Neural cell (in vitro differentiated cells): ENCODE data around the gene OR1F1. TPM values are rescaled to one million over a fixed set of nuclear protein-coding genes. Genes with fewer than 3 reads are reported as not detected.

Experiments
- H2AFZ ChIP-seq: fragments of 200-600, 300-800 bp; sonication (generic), shearing (Covaris generic); 2 replicates; pipeline ENCODE4 v1.6.0; 2014; ENCODE audit warnings: low read depth, mild to moderate bottlenecking, antibody characterized with exemption, low read length, moderate library complexity
- H3F3A ChIP-seq: fragments of 200-600 bp; shearing (Covaris generic); 2 replicates; pipeline ENCODE4 v1.6.1; 2016; ENCODE audit warnings: mild to moderate bottlenecking, moderate library complexity, mixed read lengths, antibody characterized with exemption, low read length; ENCODE audit not compliant: insufficient read depth, poor library complexity, severe bottlenecking
- H3K27ac ChIP-seq: fragments of 200-600, 300-800 bp; sonication (generic), shearing (Covaris generic); 2 replicates; pipeline ENCODE4 v1.5.1; 2014; ENCODE audit warnings: mild to moderate bottlenecking, low read length, moderate library complexity
- H3K27me3 ChIP-seq: fragments of 300-800, 200-600 bp; sonication (generic), shearing (Covaris generic); 2 replicates; pipeline ENCODE4 v1.6.0; 2014; ENCODE audit warnings: mild to moderate bottlenecking, low read depth, low read length, moderate library complexity; ENCODE audit not compliant: insufficient read depth
- H3K36me3 ChIP-seq: fragments of 300-800, 200-600 bp; sonication (generic), shearing (Covaris generic); 2 replicates; pipeline ENCODE4 v1.5.1; 2014; ENCODE audit warnings: mild to moderate bottlenecking, antibody characterized with exemption, low read length, moderate library complexity; ENCODE audit not compliant: insufficient read depth
- H3K4me2 ChIP-seq: fragments of 300-800, 200-600 bp; sonication (generic), shearing (Covaris generic); 2 replicates; pipeline ENCODE4 v1.6.0; 2014; ENCODE audit warnings: mild to moderate bottlenecking, low read length
- H3K4me3 ChIP-seq: fragments of 300-800, 200-600 bp; sonication (generic), shearing (Covaris generic); 2 replicates; pipeline ENCODE4 v1.5.1; 2014; ENCODE audit warnings: mild to moderate bottlenecking, low read length, moderate library complexity
- H3K79me2 ChIP-seq: fragments of 200-600 bp; shearing (Covaris generic); replicated peaks from 2 replicates; pipeline ENCODE4 v1.6.0; 2014; ENCODE audit warnings: mild to moderate bottlenecking, low read length, moderate library complexity; ENCODE audit not compliant: insufficient read depth
- H3K9ac ChIP-seq: fragments of 300-800, 200-600 bp; sonication (generic), shearing (Covaris generic); 2 replicates; pipeline ENCODE4 v1.6.1; 2016; ENCODE audit warnings: mild to moderate bottlenecking, low read length, mixed read lengths
- H3K9me2 ChIP-seq: fragments of 200-600 bp; shearing (Covaris generic); 2 replicates; pipeline ENCODE4 v1.6.1; 2016; ENCODE audit warnings: mild to moderate bottlenecking, low read length, mixed read lengths; ENCODE audit not compliant: insufficient read depth
- H3K9me3 ChIP-seq: fragments of 200-600, 300-800 bp; sonication (generic), shearing (Covaris generic); 2 replicates; pipeline ENCODE4 v1.6.1; 2016; ENCODE audit warnings: mild to moderate bottlenecking, mixed run types, low read length, moderate library complexity, mixed read lengths
- H4K20me1 ChIP-seq: fragments of 200-600 bp; shearing (Covaris generic); 2 replicates; pipeline ENCODE4 v1.6.1; 2016; ENCODE audit warnings: mild to moderate bottlenecking, mixed run types; ENCODE audit not compliant: insufficient read depth
- CTCF ChIP-seq: fragments of 450-650 bp; IDR thresholded peaks from 2 replicates; pipeline ENCODE4 v1.5.1; 2014; ENCODE audit warnings: antibody characterized with exemption, mild to moderate bottlenecking, moderate library complexity; ENCODE audit not compliant: poor library complexity, severe bottlenecking
- EP300 ChIP-seq: fragments of 450-650 bp; conservative IDR thresholded peaks from 2 replicates; pipeline ENCODE4 v1.6.1; 2014; ENCODE audit warnings: antibody characterized with exemption, mild to moderate bottlenecking, moderate library complexity; ENCODE audit not compliant: poor library complexity, severe bottlenecking
- EZH2 ChIP-seq: fragments of 200-600, 300-800 bp; shearing (Covaris generic), sonication (generic); IDR thresholded peaks from 2 replicates; pipeline ENCODE4 v1.6.1; 2014; ENCODE audit warnings: antibody characterized with exemption, low read length, borderline replicate concordance, mild to moderate bottlenecking; ENCODE audit not compliant: insufficient read depth, poor library complexity, severe bottlenecking
- MXI1 ChIP-seq: fragments of 450-650 bp; conservative IDR thresholded peaks from 2 replicates; pipeline ENCODE4 v1.6.1; 2014; ENCODE audit warnings: antibody characterized with exemption, mild to moderate bottlenecking; ENCODE audit not compliant: poor library complexity, severe bottlenecking
- POLR2AphosphoS5 ChIP-seq: IDR thresholded peaks from 2 replicates; pipeline ENCODE4 v1.6.1; 2012
- RAD21 ChIP-seq: fragments of 450-650 bp; conservative IDR thresholded peaks from 2 replicates; pipeline ENCODE4 v1.6.1; 2014; ENCODE audit warnings: antibody characterized with exemption, mild to moderate bottlenecking, moderate library complexity
- REST ChIP-seq: IDR thresholded peaks from 2 replicates; pipeline ENCODE4 v1.6.1; 2012; ENCODE audit warnings: borderline replicate concordance
- SMC3 ChIP-seq: fragments of 450-650 bp; conservative IDR thresholded peaks from 2 replicates; pipeline ENCODE4 v1.6.1; 2014; ENCODE audit warnings: antibody characterized with exemption, mild to moderate bottlenecking, moderate library complexity; ENCODE audit not compliant: poor library complexity
- TAF1 ChIP-seq: IDR thresholded peaks from 2 replicates; pipeline ENCODE4 v1.6.1; 2012; ENCODE audit warnings: low read depth
- polyA plus RNA-seq: library from polyadenylated mRNA; depleted of rRNA; stranded (reverse); fragments of >200 nt; gene quantifications from 2 replicates; pipeline ENCODE4 v1.2.3, GENCODE V29; 2014

Gene OR1F1
- polyA plus RNA-seq, 1 donor from 2014 or later: 2.5 TPM

DNA sequence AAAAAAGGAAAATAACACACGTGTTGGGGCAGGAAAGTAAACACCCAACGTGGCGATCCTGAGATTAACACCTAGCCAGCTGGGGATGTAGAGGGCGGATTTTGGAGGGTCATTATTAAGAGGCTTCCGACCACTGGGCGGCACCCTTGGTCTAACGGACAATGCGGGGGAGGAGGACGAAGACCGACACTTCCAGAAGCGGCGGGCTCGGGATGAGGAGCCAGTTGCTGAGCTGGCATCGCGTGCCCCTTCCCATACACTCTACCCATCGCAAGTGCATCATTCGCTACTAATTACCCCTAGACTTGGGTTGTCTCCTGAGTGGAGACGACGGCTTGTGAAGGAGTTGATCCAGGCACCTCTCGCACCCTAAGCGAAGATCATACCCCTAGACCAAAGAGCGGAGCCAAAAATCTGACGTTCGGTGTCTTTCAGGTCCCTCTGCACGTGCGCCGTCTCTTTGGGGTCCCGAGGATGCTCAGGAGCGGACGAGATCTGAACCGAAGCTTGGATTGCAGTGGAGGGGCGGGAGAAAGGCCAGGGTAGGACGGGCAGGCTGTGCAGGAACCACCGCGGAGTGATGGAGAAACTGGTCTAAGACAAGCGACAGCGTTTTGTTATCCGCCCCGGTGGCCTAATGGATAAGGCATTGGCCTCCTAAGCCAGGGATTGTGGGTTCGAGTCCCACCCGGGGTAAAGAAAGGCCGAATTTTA, 35.6 kb upstream of the OR1F1 start:
- H3K9me2 ChIP-seq: no peaks in the 10 kb centered on the region
- H3F3A ChIP-seq: peaks cover 6% of the 10 kb centered on the region
- peak overlapping the region; percentile 42 for H3K4me2 ChIP-seq
- no peaks in the 10 kb centered on the region for H3K79me2 ChIP-seq
- peaks cover 14% of the 10 kb centered on the region for H3K27me3 ChIP-seq
- H3K27ac ChIP-seq: peak overlapping the region; percentile 18
- peak overlapping the region; percentile 45 for H3K9ac ChIP-seq
- peak overlapping the region; percentile 22 for H2AFZ ChIP-seq
- TF ChIP-seq POLR2AphosphoS5 (no peak), EP300 (no peak), REST (no peak), CTCF (peak; percentile 60), TAF1 (no peak), RAD21 (peak; percentile 47), EZH2 (no peak), SMC3 (peak; percentile 35), MXI1 (peak; percentile 71)
- peak overlapping the region; percentile 89 for H3K4me3 ChIP-seq
- no peaks in the 10 kb centered on the region for H3K9me3 ChIP-seq
- H3K36me3 ChIP-seq: no peaks in the 10 kb centered on the region
- H4K20me1 ChIP-seq: no peaks in the 10 kb centered on the region

GRCh38 chr16:3152991-3153368, 35.0 kb upstream of the OR1F1 start:
- no peak overlapping the region for H2AFZ ChIP-seq
- H3K9me3 ChIP-seq: no peaks in the 10 kb centered on the region
- no peak for TF ChIP-seq CTCF
- no peak for TF ChIP-seq MXI1
- no peak for TF ChIP-seq TAF1
- TF ChIP-seq EP300: no peak
- H3K9me2 ChIP-seq: no peaks in the 10 kb centered on the region
- no peaks in the 10 kb centered on the region for H3K36me3 ChIP-seq
- H3K4me3 ChIP-seq: peak overlapping the region; percentile 89
- H3K79me2 ChIP-seq: no peaks in the 10 kb centered on the region
- H3K27me3 ChIP-seq: peaks cover 19% of the 10 kb centered on the region
- H4K20me1 ChIP-seq: no peaks in the 10 kb centered on the region
- peaks cover 6% of the 10 kb centered on the region for H3F3A ChIP-seq
- no peak overlapping the region for H3K4me2 ChIP-seq
- H3K27ac ChIP-seq: no peak overlapping the region
- H3K9ac ChIP-seq: no peak overlapping the region
